H1 (cell line): ENCODE measurements around the gene NHERF2. TPM values are rescaled to one million over a fixed set of nuclear protein-coding genes. Genes with fewer than 3 reads are reported as not detected.

Experiments
- CTCF ChIA-PET: fragments of 300-600 bp; sonication (Branson Sonifier 250); formaldehyde crosslinking; loops from one replicate; lab custom pipeline; 2021; ENCODE audit not compliant: partially characterized antibody; lab: Charles Lee
- POLR2A ChIA-PET: fragments of 300-600 bp; sonication (Branson Sonifier 250); formaldehyde crosslinking; loops from one replicate; lab custom pipeline; 2021; ENCODE audit warnings: inconsistent platforms; ENCODE audit not compliant: partially characterized antibody; lab: Charles Lee
- DNase-seq, 2 experiments: peaks; one replicate each; pipeline versions ENCODE4 v3.0.0 to v3.0.0-alpha.2; 2010 to 2022; ENCODE audit warnings: low spot score in 2 of 2, low read depth in 1 of 2, mixed read lengths in 1 of 2
- FAIRE-seq: peaks from 2 replicates; lab custom pipeline; 2011; peaks lifted over from hg19 to GRCh38; lab: Jason Lieb, UNC
- H2AFZ ChIP-seq: 2 replicates; pipeline ENCODE4 v1.8.1; 2012; ENCODE audit warnings: low read length, inconsistent platforms
- H2AK5ac ChIP-seq: 2 replicates; pipeline ENCODE4 v1.6.1; 2013; ENCODE audit warnings: low read depth, low read length
- H2BK120ac ChIP-seq: replicated peaks from 2 replicates; pipeline ENCODE3; 2013; ENCODE audit warnings: low read depth, low read length, inconsistent platforms
- H2BK12ac ChIP-seq: 2 replicates; pipeline ENCODE4 v1.6.1; 2013; ENCODE audit warnings: low read depth, low read length
- H2BK15ac ChIP-seq: 2 replicates; pipeline ENCODE4 v1.6.1; 2013; ENCODE audit warnings: low read length
- H2BK20ac ChIP-seq: 2 replicates; pipeline ENCODE4 v1.6.1; 2013; ENCODE audit warnings: low read length
- H2BK5ac ChIP-seq: 2 replicates; pipeline ENCODE4 v1.6.1; 2013; ENCODE audit warnings: low read depth, low read length
- H3K14ac ChIP-seq: 2 replicates; pipeline ENCODE4 v1.6.1; 2013; ENCODE audit warnings: inconsistent platforms; ENCODE audit not compliant: insufficient read length
- H3K18ac ChIP-seq: 2 replicates; pipeline ENCODE4 v1.6.1; 2013; ENCODE audit warnings: low read length; ENCODE audit errors: extremely low read depth
- H3K23ac ChIP-seq: 2 replicates; pipeline ENCODE4 v1.6.1; 2013; ENCODE audit warnings: inconsistent platforms; ENCODE audit not compliant: insufficient read length
- H3K23me2 ChIP-seq: 2 replicates; pipeline ENCODE4 v1.6.1; 2013; ENCODE audit warnings: low read depth, low read length
- H3K27ac ChIP-seq: 2 replicates; pipeline ENCODE4 v1.6.1; 2011; ENCODE audit warnings: low read depth, low read length, inconsistent platforms
- H3K27me3 ChIP-seq, 4 experiments: replicated peaks in 1 of 4; 1 replicate in 1 of 4; 2 replicates in 3 of 4; pipeline versions ENCODE4 v1.6.1 to v1.8.1; 2011 to 2013; ENCODE audit warnings: low read length in 3 of 4, mild to moderate bottlenecking in 3 of 4, inconsistent platforms in 2 of 4, mixed read lengths in 2 of 4, moderate library complexity in 1 of 4; ENCODE audit not compliant: control insufficient read depth in 3 of 4, insufficient read depth in 3 of 4; ENCODE audit errors: extremely low read depth in 1 of 4
- H3K36me3 ChIP-seq, 4 experiments: 2 replicates each; pipeline versions ENCODE4 v1.6.1 to v1.8.1; 2011 to 2013; ENCODE audit warnings: mild to moderate bottlenecking in 4 of 4, low read length in 3 of 4, moderate library complexity in 2 of 4, control low read depth in 1 of 4, inconsistent platforms in 1 of 4; ENCODE audit not compliant: insufficient read depth in 4 of 4, control insufficient read depth in 2 of 4
- H3K4ac ChIP-seq: replicated peaks from 2 replicates; pipeline ENCODE3; 2013; ENCODE audit warnings: low read length, low read depth, mixed read lengths, inconsistent platforms; ENCODE audit not compliant: insufficient read length
- H3K4me1 ChIP-seq, 4 experiments: replicated peaks in 1 of 4; 1 replicate in 1 of 4; 2 replicates in 3 of 4; pipeline versions ENCODE4 v1.6.1 to v1.8.1; 2011 to 2013; ENCODE audit warnings: low read length in 3 of 4, inconsistent platforms in 2 of 4, mixed read lengths in 1 of 4; ENCODE audit not compliant: insufficient read depth in 4 of 4, control insufficient read depth in 3 of 4
- H3K4me2 ChIP-seq, 2 experiments: 2 replicates each; pipeline versions ENCODE4 v1.6.1 to v1.8.1; 2011 to 2013; ENCODE audit warnings: low read depth in 2 of 2, low read length in 2 of 2, control low read depth in 1 of 2, inconsistent platforms in 1 of 2, mild to moderate bottlenecking in 1 of 2; ENCODE audit not compliant: insufficient read depth in 1 of 2
- H3K4me3 ChIP-seq, 4 experiments: fragments of 200-600, 300-600 bp in 1 of 4; sonication (generic), shearing (Covaris generic), sonication (Bioruptor Twin) in 1 of 4; 2 replicates each; pipeline versions ENCODE4 v1.5.1 to v1.8.1; 2011 to 2016; ENCODE audit warnings: low read length in 4 of 4, low read depth in 3 of 4, control low read depth in 2 of 4, inconsistent platforms in 2 of 4, mild to moderate bottlenecking in 2 of 4, mixed read lengths in 1 of 4, moderate library complexity in 1 of 4; ENCODE audit not compliant: insufficient read depth in 2 of 4; ENCODE audit errors: extremely low read depth in 1 of 4
- H3K56ac ChIP-seq: replicated peaks from 2 replicates; pipeline ENCODE3; 2013; ENCODE audit warnings: low read depth, mild to moderate bottlenecking, mixed read lengths, low read length, inconsistent platforms; ENCODE audit not compliant: insufficient read length
- H3K79me1 ChIP-seq: 2 replicates; pipeline ENCODE4 v1.6.1; 2013; ENCODE audit warnings: low read depth, low read length, control low read depth
- H3K79me2 ChIP-seq, 2 experiments: 2 replicates each; pipeline versions ENCODE4 v1.6.1 to v1.8.1; 2012 to 2013; ENCODE audit warnings: low read length in 2 of 2, mild to moderate bottlenecking in 2 of 2, inconsistent platforms in 1 of 2; ENCODE audit not compliant: insufficient read depth in 2 of 2, control insufficient read depth in 1 of 2
- H3K9ac ChIP-seq, 4 experiments: replicated peaks in 1 of 4; 1 replicate in 1 of 4; 2 replicates in 3 of 4; pipeline versions ENCODE4 v1.6.1 to v1.8.1; 2011 to 2013; ENCODE audit warnings: low read depth in 3 of 4, low read length in 3 of 4, control low read depth in 2 of 4, mild to moderate bottlenecking in 2 of 4, moderate library complexity in 2 of 4, inconsistent platforms in 1 of 4; ENCODE audit errors: extremely low read depth in 1 of 4
- H3K9me3 ChIP-seq, 2 experiments: 2 replicates each; pipeline versions ENCODE4 v1.6.1 to v1.8.1; 2012 to 2013; ENCODE audit warnings: mild to moderate bottlenecking in 2 of 2, moderate library complexity in 2 of 2, control low read depth in 1 of 2, inconsistent platforms in 1 of 2, low read depth in 1 of 2, low read length in 1 of 2, mixed read lengths in 1 of 2; ENCODE audit not compliant: insufficient read depth in 2 of 2
- H4K20me1 ChIP-seq, 2 experiments: replicated peaks in 1 of 2; 2 replicates each; pipeline versions ENCODE3 to v1.8.1; 2011 to 2013; ENCODE audit warnings: inconsistent platforms in 2 of 2, low read length in 2 of 2, mild to moderate bottlenecking in 1 of 2; ENCODE audit not compliant: insufficient read depth in 2 of 2, control insufficient read depth in 1 of 2
- H4K5ac ChIP-seq: 2 replicates; pipeline ENCODE4 v1.6.1; 2013; ENCODE audit warnings: low read length, low read depth, mixed read lengths, inconsistent platforms; ENCODE audit not compliant: insufficient read length
- H4K8ac ChIP-seq: 2 replicates; pipeline ENCODE4 v1.8.0; 2013; ENCODE audit warnings: mild to moderate bottlenecking, moderate library complexity, low read length, inconsistent platforms; ENCODE audit not compliant: insufficient read depth; ENCODE audit errors: extremely low read depth
- H4K91ac ChIP-seq: replicated peaks from 2 replicates; pipeline ENCODE3; 2013; ENCODE audit warnings: low read length, mixed read lengths, inconsistent platforms; ENCODE audit not compliant: insufficient read length
- ASH2L ChIP-seq: fragments of 200-600, 300-600 bp; sonication (generic); IDR thresholded peaks from one replicate; pipeline ENCODE4 v1.7.1; 2017; ENCODE audit warnings: low read length
- HDAC2 ChIP-seq, 2 experiments: fragments of 300-600 bp in 1 of 2; sonication (generic) in 1 of 2; IDR thresholded peaks; 2 replicates each; pipeline ENCODE4 v1.6.1; 2011 to 2012; ENCODE audit warnings: low read depth in 2 of 2, low read length in 2 of 2, mild to moderate bottlenecking in 2 of 2, moderate library complexity in 2 of 2, borderline replicate concordance in 1 of 2, inconsistent platforms in 1 of 2
- KDM4A ChIP-seq: IDR thresholded peaks from one replicate; pipeline ENCODE4 v1.7.1; 2012; ENCODE audit warnings: low read depth, mild to moderate bottlenecking, moderate library complexity, low read length, inconsistent platforms; ENCODE audit not compliant: severe bottlenecking
- MAX ChIP-seq: IDR thresholded peaks from 2 replicates; pipeline ENCODE4 v1.6.1; 2012; ENCODE audit warnings: inconsistent platforms
- RFX5 ChIP-seq: IDR thresholded peaks from 2 replicates; pipeline ENCODE4 v1.6.1; 2011; ENCODE audit warnings: low read depth, low read length, improper control_type of control experiment, borderline replicate concordance
- RNF2 ChIP-seq: fragments of 200-900, 300-1000 bp; sonication (generic); IDR thresholded peaks from 2 replicates; pipeline ENCODE4 v1.7.1; 2016; ENCODE audit warnings: borderline replicate concordance, low read depth, mild to moderate bottlenecking, antibody characterized with exemption, low read length; ENCODE audit not compliant: poor library complexity, severe bottlenecking; ENCODE audit errors: missing control alignments
- SUZ12 ChIP-seq: fragments of 200-600 bp; sonication (generic); IDR thresholded peaks from 2 replicates; pipeline ENCODE4 v1.6.1; 2012; ENCODE audit warnings: mild to moderate bottlenecking, inconsistent platforms, low read length, moderate library complexity, mixed read lengths
- TEAD4 ChIP-seq: IDR thresholded peaks from 2 replicates; pipeline ENCODE4 v1.6.1; 2012; ENCODE audit warnings: low read depth, low read length, inconsistent platforms, mixed read lengths
- WGBS, 2 experiments: shearing (Covaris generic) in 1 of 2; methylation state at CpG; one replicate each; pipeline versions ENCODE4 v1.1.6 to v1.1.7; 2013 to 2015; ENCODE audit warnings: low lambda C conversion rate in 2 of 2, mixed read lengths in 2 of 2, inconsistent platforms in 1 of 2, low coverage in 1 of 2, missing lambda C conversion rate in 1 of 2; ENCODE audit not compliant: insufficient replicate concordance in 2 of 2, insufficient coverage in 1 of 2, insufficient read length in 1 of 2; ENCODE audit errors: extremely low coverage in 1 of 2, missing lambda C conversion rate in 1 of 2; 5-methylcytosine and 5-hydroxymethylcytosine counted together
- polyA plus RNA-seq, 7 experiments: library from polyadenylated mRNA; depleted of rRNA in 3 of 7; stranded (reverse) in 5 of 7; unstranded in 2 of 7; fragments of >200 nt in 5 of 7; fragments of 200-250 nt in 2 of 7; gene quantifications; 1 replicate in 5 of 7; 2 replicates in 1 of 7; 4 replicates in 1 of 7; pipeline versions ENCODE4 v1.2.1 to v1.2.3, GENCODE V29; 2011 to 2013; ENCODE audit warnings: missing spikeins in 2 of 7, mixed read lengths in 2 of 7
- total RNA-seq: library from RNA; stranded (reverse); fragmentation: NEBNext Ultra II Directional; extraction: Animal tissue kit (Norgen Biotek cat#: 25700); gene quantifications from 2 replicates; pipeline ENCODE4 v1.2.1, GENCODE V29; 2021

The NHERF2 gene
- total and polyA plus RNA-seq, 2 of the 8 experiments (the other 6 are each of a cell fraction or from before 2014, with no cell fraction given) = 13.9 to 19.3 TPM

- Histone ChIP-seq H3K23ac (no peak overlapping the region), H2BK20ac (no peak overlapping the region), H3K9me3 (no peaks in the 10 kb centered on the region), H2BK120ac (no peak overlapping the region), H3K36me3 (peaks cover 0 to 3% (median 0%) of the 10 kb centered on the region in 4 experiments; a peak in 1 of 8 replicates), H3K14ac (no peak overlapping the region), H4K20me1 (peaks cover 0 to 5% of the 10 kb centered on the region in 2 experiments), H2BK15ac (no peak overlapping the region), H4K5ac (no peak overlapping the region), H2BK5ac (no peak overlapping the region), H3K4me2 (no peak overlapping the region), H4K91ac (no peak overlapping the region), H3K79me2 (no peaks in the 10 kb centered on the region), H3K9ac (no peak overlapping the region), H3K23me2 (no peaks in the 10 kb centered on the region), H3K79me1 (no peaks in the 10 kb centered on the region), H2BK12ac (no peak overlapping the region), H3K27me3 (no peaks in the 10 kb centered on the region), H3K4me3 (no peak overlapping the region), H3K56ac (no peak overlapping the region), H3K18ac (no peak overlapping the region), H2AFZ (no peak overlapping the region), H3K4ac (no peak overlapping the region), H3K27ac (no peak overlapping the region), H4K8ac (no peak overlapping the region), H2AK5ac (no peak overlapping the region), H3K4me1 (peaks cover 0 to 4% (median 0%) of the 10 kb centered on the region in 4 experiments; a peak in 3 of 7 replicates)
- POLR2A ChIA-PET = interaction anchor here (0.6 to 3.1 kb wide), 9 partner anchors 7 to 115 kb away, joined by 3 to 14 read pairs (median 4); partner anchors contain the start of genes NTHL1, TRAF7 and TSC2
- CTCF ChIA-PET = interaction anchor here (0.7 to 1.9 kb wide), 9 partner anchors 8 to 100 kb away, joined by 3 to 9 read pairs (median 4); partner anchors contain the start of genes NTHL1 and TSC2
- DNase-seq (no peak), FAIRE-seq (no peak)
- 90% methylated on average over 20 of the region's 24 CpGs; no CpG with 5 or more reads in 1 of the 2 experiments for WGBS, 2 experiments
- TF ChIP-seq KDM4A (no peak), HDAC2 (IDR thresholded peaks at IDR 0.05; ENCODE audit: borderline replicate concordance in 1 of 2, low read depth in 2 of 2, low read length in 2 of 2) (no peak), ASH2L (no peak), MAX (no peak), RFX5 (no peak), SUZ12 (no peak), RNF2 (no peak), TEAD4 (no peak)
Measured at GRCh38 chr16:2040041-2040786, 13.5 kb downstream of the NHERF2 start.
